WTC11 (cell line): Measurements from ENCODE around the gene AGBL1. TPM values are rescaled to one million over a fixed set of nuclear protein-coding genes. Genes with fewer than 3 reads are reported as not detected.

Experiments
- ATAC-seq: fragments of 200-7000 bp; cut with Tn5 transposase; 2 replicates; pipeline ENCODE4 v1.10.0; 2021; ENCODE audit warnings: mild to moderate bottlenecking, moderate library complexity
- CTCF ChIA-PET: fragments of 300-600 bp; sonication (Branson Sonifier 250); formaldehyde crosslinking; loops from one replicate; lab custom pipeline; 2021; ENCODE audit warnings: antibody characterized with exemption; lab: Charles Lee
- POLR2A ChIA-PET: fragments of 350-600 bp; sonication (Branson Sonifier 250); formaldehyde crosslinking; loops from one replicate; lab custom pipeline; 2021; ENCODE audit warnings: antibody characterized with exemption; lab: Charles Lee
- DNase-seq: peaks from one replicate; pipeline ENCODE4 v3.0.0; 2021; ENCODE audit warnings: low spot score
- H3K27ac Mint-ChIP-seq: 2 replicates; pipeline ENCODE4 v1.8.0; 2021; ENCODE audit warnings: mixed read lengths
- H3K27me3 Mint-ChIP-seq: 2 replicates; pipeline ENCODE4 v1.8.0; 2021; ENCODE audit warnings: low read depth, mild to moderate bottlenecking, moderate library complexity, mixed read lengths
- H3K36me3 Mint-ChIP-seq: 2 replicates; pipeline ENCODE4 v1.8.0; 2021; ENCODE audit warnings: mixed read lengths
- H3K4me1 Mint-ChIP-seq: 2 replicates; pipeline ENCODE4 v1.8.0; 2022; ENCODE audit warnings: mixed read lengths
- H3K4me3 Mint-ChIP-seq: 2 replicates; pipeline ENCODE4 v1.8.0; 2021; ENCODE audit warnings: mild to moderate bottlenecking, moderate library complexity, mixed read lengths
- H3K9me3 Mint-ChIP-seq: 2 replicates; pipeline ENCODE4 v1.8.0; 2021; ENCODE audit warnings: mixed read lengths
- AR ChIP-seq: fragments of 250-450 bp; sonication (Bioruptor Pico); IDR thresholded peaks from 2 replicates; pipeline ENCODE4 v1.9.0; 2021; ENCODE audit warnings: mild to moderate bottlenecking
- ATF3 ChIP-seq: sonication (generic); formaldehyde crosslinking; conservative IDR thresholded peaks from 2 replicates; pipeline ENCODE4 v1.8.1; 2022; ENCODE audit warnings: mild to moderate bottlenecking, missing genetic modification reagents
- E2F4 ChIP-seq: sonication (generic); formaldehyde crosslinking; IDR thresholded peaks from 2 replicates; pipeline ENCODE4 v1.8.1; 2022; ENCODE audit warnings: low read depth, mild to moderate bottlenecking, moderate library complexity, missing genetic modification reagents, borderline replicate concordance
- ESRRA ChIP-seq: sonication (generic); formaldehyde crosslinking; IDR thresholded peaks from 2 replicates; pipeline ENCODE4 v1.8.1; 2022; ENCODE audit warnings: mild to moderate bottlenecking, missing genetic modification reagents, borderline replicate concordance
- FOXJ3 ChIP-seq: sonication (generic); formaldehyde crosslinking; IDR thresholded peaks from 2 replicates; pipeline ENCODE4 v1.9.0; 2021; ENCODE audit warnings: missing genetic modification reagents, mild to moderate bottlenecking, borderline replicate concordance
- MAX ChIP-seq: sonication (generic); formaldehyde crosslinking; IDR thresholded peaks from 2 replicates; pipeline ENCODE4 v1.8.0; 2022; ENCODE audit warnings: mild to moderate bottlenecking, missing genetic modification reagents
- USF2 ChIP-seq: sonication (generic); formaldehyde crosslinking; IDR thresholded peaks from 2 replicates; pipeline ENCODE4 v1.8.1; 2023; ENCODE audit warnings: mild to moderate bottlenecking, missing genetic modification reagents, moderate library complexity
- ZBTB43 ChIP-seq: sonication (generic); formaldehyde crosslinking; IDR thresholded peaks from 2 replicates; pipeline ENCODE4 v1.8.1; 2023; ENCODE audit warnings: mild to moderate bottlenecking, missing genetic modification reagents
- ZMAT4 ChIP-seq: fragments of 250-450 bp; sonication (Bioruptor Pico); IDR thresholded peaks from 2 replicates; pipeline ENCODE4 v1.9.0; 2021; ENCODE audit warnings: mild to moderate bottlenecking
- ZNF423 ChIP-seq: fragments of 250-450 bp; sonication (Bioruptor Pico); IDR thresholded peaks from 2 replicates; pipeline ENCODE4 v2.1.2; 2022; ENCODE audit warnings: mild to moderate bottlenecking, moderate library complexity
- ZNF532 ChIP-seq: fragments of 250-450 bp; sonication (Bioruptor Pico); IDR thresholded peaks from 2 replicates; pipeline ENCODE4 v1.9.0; 2021; ENCODE audit warnings: mild to moderate bottlenecking, borderline replicate concordance
- ZSCAN18 ChIP-seq: fragments of 250-450 bp; sonication (Bioruptor Pico); IDR thresholded peaks from 2 replicates; pipeline ENCODE4 v2.1.2; 2022; ENCODE audit warnings: mild to moderate bottlenecking, moderate library complexity
- total RNA-seq: library from RNA; stranded (reverse); gene quantifications from 3 replicates; pipeline ENCODE4 v1.2.3, GENCODE V29; 2021

The AGBL1 gene
- total RNA-seq, 1 experiment from 2014 or later, result not detected

GRCh38 chr15:86082619-86083380 lies 3.1 kb downstream of the AGBL1 start:
- Mint-ChIP-seq H3K27me3 (no peaks in the 10 kb centered on the region; the same call in 1 of the 2 replicates), H3K9me3 (no peaks in the 10 kb centered on the region), H3K36me3 (no peaks in the 10 kb centered on the region), H3K27ac (no peak overlapping the region), H3K4me1 (peaks cover 33% of the 10 kb centered on the region), H3K4me3 (no peak overlapping the region)
- ChIA-PET POLR2A (no interaction called here), CTCF (interaction anchor here (0.9 kb wide), 1 partner anchor 229 kb away, joined by 6 read pairs; no protein-coding TSS in a partner anchor)
- TF ChIP-seq USF2 (CRISPR knock-in tag) (no peak), ZSCAN18 (CRISPR knock-in tag) (no peak), ZMAT4 (no peak), ATF3 (CRISPR knock-in tag) (no peak), E2F4 (CRISPR knock-in tag) (no peak), ESRRA (no peak), AR (no peak), ZBTB43 (CRISPR knock-in tag) (no peak), ZNF423 (CRISPR knock-in tag) (no peak), FOXJ3 (no peak), MAX (CRISPR knock-in tag) (no peak), ZNF532 (no peak)
- ATAC-seq, result no peak
- DNase-seq, result no peak
